ENCODE measurements around the gene POLR3H. TPM values are rescaled to one million over a fixed set of nuclear protein-coding genes. Genes with fewer than 3 reads are reported as not detected.

POLR3H gene
- polyA plus RNA-seq, 1 donor (not counting 4 experiments of a cell fraction or from before 2014, with no cell fraction given) = 44.7 TPM

DNA sequence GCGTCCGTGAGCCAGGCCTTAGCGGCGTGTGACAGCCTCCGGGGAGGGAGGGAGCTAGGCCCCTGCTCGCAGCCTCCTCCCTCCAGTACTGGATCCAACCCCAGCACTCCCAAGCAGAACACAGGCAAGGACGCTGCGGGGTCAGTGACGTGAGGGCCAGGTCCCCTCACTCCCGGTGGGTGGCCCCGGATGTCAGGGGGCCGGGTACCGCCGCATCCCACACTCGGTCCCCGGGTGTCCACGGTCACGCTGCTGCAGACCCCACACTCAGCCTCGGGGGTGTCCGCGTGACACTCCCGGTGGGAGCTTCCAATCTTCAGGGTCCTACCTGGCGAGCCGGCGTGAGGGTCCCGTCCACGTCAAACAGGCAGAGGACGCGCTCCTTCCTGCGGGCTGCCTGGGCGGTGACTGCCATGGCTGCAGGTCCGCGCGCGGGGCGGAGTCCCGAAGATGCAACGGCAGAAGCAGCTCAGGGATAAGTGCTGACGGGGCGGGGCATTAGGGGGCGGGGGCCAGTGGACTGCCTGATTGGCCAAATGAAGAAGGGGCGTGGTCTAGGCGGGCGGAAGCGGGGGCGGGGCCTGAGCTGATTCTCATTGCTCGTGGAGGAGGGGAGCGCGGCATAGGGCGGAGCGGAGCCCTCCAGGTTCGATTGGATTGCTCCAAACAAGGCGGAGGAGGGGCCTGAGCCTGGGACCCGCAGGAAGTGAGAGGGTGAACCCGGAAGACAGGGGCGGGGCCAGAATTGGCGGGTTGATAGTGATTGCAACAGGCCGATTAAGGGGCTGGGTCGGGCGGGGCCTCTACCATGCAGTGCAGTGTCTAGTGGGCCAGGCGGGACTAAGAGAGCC, 45.3 kb upstream of the POLR3H start, which contains the start of gene PMM1:
PMM1 (minus strand) TSS at position 450 of the 851 bp plus-strand sequence; CDS start at position 415, 35 bp downstream.
- FAIRE-seq (peak; percentile 84), DNase-seq (ENCODE audit: low read depth, low spot score) (peak; percentile 98)
- dilution Hi-C loops (cut with MboI; ENCODE audit: extremely low pct_ligation_motif_present, low sequenced_read_pairs) = no loop called here
- no peaks in the 10 kb centered on the region for H4K20me1 ChIP-seq (ENCODE audit: control insufficient read depth, extremely low read depth, insufficient read depth, low read length)
- H3K4me2 ChIP-seq (ENCODE audit: control insufficient read depth, extremely low read depth, insufficient read depth, low read depth, low read length) = peak within 1 kb of the TSS; percentile 89
- no peaks in the 10 kb centered on the region for H3K9me3 ChIP-seq (ENCODE audit: control insufficient read depth, low read depth, low read length)
- peak within 1 kb of the TSS; percentile 60 for H3K27ac ChIP-seq (ENCODE audit: control insufficient read depth, insufficient read depth, low read length)
- H3K79me2 ChIP-seq (ENCODE audit: control insufficient read depth, insufficient read depth, low read length) = peaks cover 13% of the 10 kb centered on the region
- peak within 1 kb of the TSS; percentile 83 for H3K9ac ChIP-seq (ENCODE audit: control insufficient read depth, extremely low read depth, insufficient read depth, low read length)
- no peak for TF ChIP-seq EZH2 (IDR thresholded peaks at IDR 0.05; ENCODE audit: low read length)
- TF ChIP-seq, protein P1, sequence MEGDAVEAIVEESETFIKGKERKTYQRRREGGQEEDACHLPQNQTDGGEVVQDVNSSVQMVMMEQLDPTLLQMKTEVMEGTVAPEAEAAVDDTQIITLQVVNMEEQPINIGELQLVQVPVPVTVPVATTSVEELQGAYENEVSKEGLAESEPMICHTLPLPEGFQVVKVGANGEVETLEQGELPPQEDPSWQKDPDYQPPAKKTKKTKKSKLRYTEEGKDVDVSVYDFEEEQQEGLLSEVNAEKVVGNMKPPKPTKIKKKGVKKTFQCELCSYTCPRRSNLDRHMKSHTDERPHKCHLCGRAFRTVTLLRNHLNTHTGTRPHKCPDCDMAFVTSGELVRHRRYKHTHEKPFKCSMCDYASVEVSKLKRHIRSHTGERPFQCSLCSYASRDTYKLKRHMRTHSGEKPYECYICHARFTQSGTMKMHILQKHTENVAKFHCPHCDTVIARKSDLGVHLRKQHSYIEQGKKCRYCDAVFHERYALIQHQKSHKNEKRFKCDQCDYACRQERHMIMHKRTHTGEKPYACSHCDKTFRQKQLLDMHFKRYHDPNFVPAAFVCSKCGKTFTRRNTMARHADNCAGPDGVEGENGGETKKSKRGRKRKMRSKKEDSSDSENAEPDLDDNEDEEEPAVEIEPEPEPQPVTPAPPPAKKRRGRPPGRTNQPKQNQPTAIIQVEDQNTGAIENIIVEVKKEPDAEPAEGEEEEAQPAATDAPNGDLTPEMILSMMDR (optimal IDR thresholded peaks at IDR 0.05 in 1 of 3, IDR thresholded peaks at IDR 0.05 in 1 of 3, conservative IDR thresholded peaks at IDR 0.05 in 1 of 3; ENCODE audit: extremely low read depth in 1 of 3, insufficient read depth in 2 of 3, low read length in 3 of 3) = no peak
- no peaks in the 10 kb centered on the region for H3K27me3 ChIP-seq (ENCODE audit: control insufficient read depth, extremely low read depth, insufficient read depth, low read length)
- H3K9me1 ChIP-seq (ENCODE audit: control insufficient read depth, extremely low read depth, insufficient read depth, low read length) = no peaks in the 10 kb centered on the region
- H3K4me3 ChIP-seq (ENCODE audit: control insufficient read depth in 2 of 3, extremely low read depth in 1 of 3, insufficient read depth in 2 of 3, low read depth in 1 of 3, low read length in 3 of 3) = peak within 1 kb of the TSS; percentile 80 to 99 (median 84)
- peak within 1 kb of the TSS; percentile 91 for H2AFZ ChIP-seq (ENCODE audit: control insufficient read depth, low read length)
- H3K4me1 ChIP-seq (ENCODE audit: control insufficient read depth, extremely low read depth, insufficient read depth, low read length) = peaks cover 6% of the 10 kb centered on the region
- H3K36me3 ChIP-seq (ENCODE audit: control insufficient read depth in 2 of 2, extremely low read depth in 1 of 2, insufficient read depth in 2 of 2, low read length in 2 of 2) = peaks cover 0 to 8% of the 10 kb centered on the region in 2 experiments

DNA sequence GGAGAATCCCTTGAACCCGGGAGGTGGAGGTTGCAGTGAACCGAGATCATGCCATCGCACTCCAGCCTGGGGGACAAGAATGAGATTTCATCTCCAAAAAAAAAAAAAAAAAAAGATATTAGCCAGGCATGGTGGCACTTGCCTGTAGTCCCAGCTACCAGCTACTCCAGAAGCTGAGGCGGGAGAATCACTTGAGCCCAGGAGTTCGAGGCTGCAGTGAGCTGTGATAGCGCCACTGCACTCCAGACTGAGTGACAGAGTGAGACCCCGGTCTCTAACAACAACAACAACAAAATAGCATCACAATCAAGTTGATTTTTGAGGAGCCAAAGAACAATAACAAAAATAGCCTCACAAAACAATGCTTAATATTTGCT, 43.1 kb upstream of the POLR3H start:
- H3K4me2 ChIP-seq (ENCODE audit: control insufficient read depth, extremely low read depth, insufficient read depth, low read depth, low read length) = no peak overlapping the region

More for the DNA sequence above, 43.1 kb upstream of the POLR3H start:
- H3K9me1 ChIP-seq (ENCODE audit: control insufficient read depth, extremely low read depth, insufficient read depth, low read length) = no peaks in the 10 kb centered on the region
- no peak overlapping the region for H3K4me3 ChIP-seq (ENCODE audit: control insufficient read depth in 2 of 3, extremely low read depth in 1 of 3, insufficient read depth in 2 of 3, low read depth in 1 of 3, low read length in 3 of 3)
- peaks cover 5 to 12% of the 10 kb centered on the region in 2 experiments for H3K36me3 ChIP-seq (ENCODE audit: control insufficient read depth in 2 of 2, extremely low read depth in 1 of 2, insufficient read depth in 2 of 2, low read length in 2 of 2)
- peaks cover 6% of the 10 kb centered on the region for H3K4me1 ChIP-seq (ENCODE audit: control insufficient read depth, extremely low read depth, insufficient read depth, low read length)
- no peaks in the 10 kb centered on the region for H4K20me1 ChIP-seq (ENCODE audit: control insufficient read depth, extremely low read depth, insufficient read depth, low read length)
- dilution Hi-C loops (cut with MboI; ENCODE audit: extremely low pct_ligation_motif_present, low sequenced_read_pairs) = no loop called here
- no peaks in the 10 kb centered on the region for H3K27me3 ChIP-seq (ENCODE audit: control insufficient read depth, extremely low read depth, insufficient read depth, low read length)
- no peaks in the 10 kb centered on the region for H3K9me3 ChIP-seq (ENCODE audit: control insufficient read depth, low read depth, low read length)
- H3K27ac ChIP-seq (ENCODE audit: control insufficient read depth, insufficient read depth, low read length) = no peak overlapping the region
- FAIRE-seq (no peak), DNase-seq (ENCODE audit: low read depth, low spot score) (no peak)
- TF ChIP-seq, protein P1 (optimal IDR thresholded peaks at IDR 0.05 in 1 of 3, IDR thresholded peaks at IDR 0.05 in 1 of 3, conservative IDR thresholded peaks at IDR 0.05 in 1 of 3; ENCODE audit: extremely low read depth in 1 of 3, insufficient read depth in 2 of 3, low read length in 3 of 3) = no peak
- TF ChIP-seq EZH2 (IDR thresholded peaks at IDR 0.05; ENCODE audit: low read length) = no peak
- H3K9ac ChIP-seq (ENCODE audit: control insufficient read depth, extremely low read depth, insufficient read depth, low read length) = no peak overlapping the region
- H3K79me2 ChIP-seq (ENCODE audit: control insufficient read depth, insufficient read depth, low read length) = peaks cover 13% of the 10 kb centered on the region
- no peak overlapping the region for H2AFZ ChIP-seq (ENCODE audit: control insufficient read depth, low read length)
